Ramos (cell line): ENCODE data around the gene AEN.

ENCODE experiments used
- in situ Hi-C: fragments of 300-500 bp; cut with MboI; formaldehyde crosslinking; loops from one replicate; pipeline ENCODE4 v1.14.3; 2022; ENCODE audit warnings: low sequenced_read_pairs; ENCODE audit not compliant: unreplicated experiment

AEN gene

GRCh38 chr15:88620995-88621772 is at the start of gene AEN:
AEN (plus strand) TSS chr15:88621340; CDS start chr15:88626210, 4,870 bp downstream.
- in situ Hi-C loops, result loop anchor here (5.0 to 10.0 kb wide), 2 partner anchors 46 to 84 kb away; no protein-coding TSS in a partner anchor

- in situ Hi-C loops, result no loop called here
These were observed 49.3 kb upstream of the AEN start for GRCh38 chr15:88571852-88572259.

GRCh38 chr15:88574077-88574476 is 47.1 kb upstream of the AEN start:
- in situ Hi-C loops, result no loop called here

- in situ Hi-C loops, result no loop called here
These were observed 46.5 kb upstream of the AEN start for GRCh38 chr15:88574655-88575054.

GRCh38 chr15:88579322-88579721 is 41.8 kb upstream of the AEN start:
- in situ Hi-C loops, result no loop called here

- in situ Hi-C loops, result no loop called here
These were observed 40.6 kb upstream of the AEN start for GRCh38 chr15:88580532-88580931.

GRCh38 chr15:88586401-88587162 is 34.6 kb upstream of the AEN start:
- in situ Hi-C loops, result no loop called here

- in situ Hi-C loops, result no loop called here
These were observed 30.4 kb upstream of the AEN start for GRCh38 chr15:88590759-88591158.

GRCh38 chr15:88591384-88591783 is 29.8 kb upstream of the AEN start:
- in situ Hi-C loops, result no loop called here

GRCh38 chr15:88603885-88604284 is 17.3 kb upstream of the AEN start:
- in situ Hi-C loops, result no loop called here

GRCh38 chr15:88604381-88605188 is 16.6 kb upstream of the AEN start:
- in situ Hi-C loops, result no loop called here

GRCh38 chr15:88605189-88606069 is 15.7 kb upstream of the AEN start:
- in situ Hi-C loops, result no loop called here

- in situ Hi-C loops, result no loop called here
These were observed 14.9 kb upstream of the AEN start for GRCh38 chr15:88606070-88606794.

- in situ Hi-C loops, result no loop called here
These were observed 13.2 kb upstream of the AEN start for GRCh38 chr15:88607951-88608350.

GRCh38 chr15:88608607-88609181 is 12.4 kb upstream of the AEN start:
- in situ Hi-C loops, result no loop called here

- in situ Hi-C loops, result no loop called here
These were observed 11.6 kb upstream of the AEN start for GRCh38 chr15:88609344-88610090.

- in situ Hi-C loops, result no loop called here
These were observed 10.4 kb upstream of the AEN start for GRCh38 chr15:88610701-88611231.
